Thoracic aorta (tissue), 2 donors: ENCODE measurements around the gene CACNA2D3. TPM values are rescaled to one million over a fixed set of nuclear protein-coding genes. Genes with fewer than 3 reads are reported as not detected.

Source experiments
- ATAC-seq: fragments of 150-250 bp; one replicate; pipeline ENCODE4 v1.8.0; 2017; ENCODE audit warnings: low read depth; ENCODE audit not compliant: insufficient number of reproducible peaks, low FRiP score
- DNase-seq: peaks from one replicate; pipeline ENCODE4 v3.0.0-alpha.2; 2020; ENCODE audit warnings: low spot score
- H3K27ac ChIP-seq, 2 donors: fragments of 200-600 bp; sonication (generic); 1 replicate in 1 of 2; 2 replicates in 1 of 2; pipeline ENCODE4 v1.5.1; 2016; ENCODE audit warnings: mild to moderate bottlenecking in 2 of 2, moderate library complexity in 2 of 2
- H3K27me3 ChIP-seq: fragments of 200-600 bp; sonication (generic); replicated peaks from 2 replicates; pipeline ENCODE4 v1.6.0; 2016; ENCODE audit warnings: mild to moderate bottlenecking; ENCODE audit not compliant: insufficient read depth
- H3K36me3 ChIP-seq: fragments of 200-600 bp; sonication (generic); one replicate; pipeline ENCODE4 v1.5.1; 2016
- H3K4me1 ChIP-seq, 2 donors: fragments of 200-600 bp; sonication (generic); 1 replicate in 1 of 2; 2 replicates in 1 of 2; pipeline versions ENCODE4 v1.5.1 to v1.6.0; 2016; ENCODE audit warnings: low read depth in 2 of 2, mild to moderate bottlenecking in 1 of 2; ENCODE audit not compliant: control insufficient read depth in 1 of 2
- H3K4me3 ChIP-seq: fragments of 200-600 bp; sonication (generic); 2 replicates; pipeline ENCODE4 v1.5.1; 2016; ENCODE audit warnings: mild to moderate bottlenecking
- H3K9me3 ChIP-seq: fragments of 200-600 bp; sonication (generic); 2 replicates; pipeline ENCODE4 v1.5.1; 2016
- CTCF ChIP-seq: fragments of 200-600 bp; sonication (generic); IDR thresholded peaks from one replicate; pipeline ENCODE4 v1.5.1; 2019; ENCODE audit warnings: antibody characterized with exemption
- total RNA-seq, 2 donors: library from RNA; depleted of rRNA; stranded (reverse); fragments of >200 nt; gene quantifications; one replicate each; pipeline versions ENCODE4 v1.1.0 to v1.2.3, GENCODE V29; 2016

Gene CACNA2D3
- total RNA-seq, 2 donors from 2014 or later: 3.2 to 4.0 TPM

- no peak for TF ChIP-seq CTCF
Measured at GRCh38 chr3:54831112-54831511, 708.8 kb downstream of the CACNA2D3 start.

GRCh38 chr3:54832876-54833275 lies 710.5 kb downstream of the CACNA2D3 start:
- Histone ChIP-seq H3K4me1 (no peaks in the 10 kb centered on the region), H3K9me3 (peaks cover 5% of the 10 kb centered on the region), H3K27ac (no peak overlapping the region), H3K27me3 (no peaks in the 10 kb centered on the region), H3K4me3 (no peak overlapping the region), H3K36me3 (no peaks in the 10 kb centered on the region)
- ATAC-seq (no peak), DNase-seq (no peak)
- TF ChIP-seq CTCF: no peak

More at GRCh38 chr3:54831112-54831511, 708.8 kb downstream of the CACNA2D3 start:
- Histone ChIP-seq H3K27me3 (no peaks in the 10 kb centered on the region), H3K27ac (no peak overlapping the region), H3K9me3 (peaks cover 5% of the 10 kb centered on the region), H3K36me3 (no peaks in the 10 kb centered on the region), H3K4me1 (no peaks in the 10 kb centered on the region), H3K4me3 (no peak overlapping the region)
- ATAC-seq: no peak
- DNase-seq: no peak

DNA sequence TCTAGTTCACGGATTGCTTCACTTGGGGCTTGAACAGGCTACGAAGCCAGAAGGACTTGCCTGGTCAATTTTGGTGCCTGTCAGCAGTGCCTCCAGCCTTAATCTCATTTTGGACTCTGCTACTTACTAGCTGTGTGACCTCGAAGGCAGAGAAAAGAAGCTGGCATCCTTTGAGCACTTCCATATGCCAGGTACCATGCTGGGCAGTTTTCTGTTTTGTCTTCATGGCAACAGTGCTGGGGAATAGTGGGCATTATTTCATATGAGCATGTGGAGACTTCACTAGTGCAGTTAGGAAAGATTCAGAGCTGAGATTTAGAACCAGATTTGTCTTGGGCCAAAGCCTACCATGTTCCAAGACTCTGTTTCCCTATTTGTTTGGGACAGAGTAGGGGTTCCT lies 713.3 kb downstream of the CACNA2D3 start:
- Histone ChIP-seq H3K4me3 (no peak overlapping the region), H3K27me3 (no peaks in the 10 kb centered on the region), H3K36me3 (no peaks in the 10 kb centered on the region), H3K27ac (no peak overlapping the region), H3K9me3 (no peaks in the 10 kb centered on the region), H3K4me1 (no peaks in the 10 kb centered on the region)
- ATAC-seq (no peak), DNase-seq (no peak)
- TF ChIP-seq CTCF: no peak

DNA sequence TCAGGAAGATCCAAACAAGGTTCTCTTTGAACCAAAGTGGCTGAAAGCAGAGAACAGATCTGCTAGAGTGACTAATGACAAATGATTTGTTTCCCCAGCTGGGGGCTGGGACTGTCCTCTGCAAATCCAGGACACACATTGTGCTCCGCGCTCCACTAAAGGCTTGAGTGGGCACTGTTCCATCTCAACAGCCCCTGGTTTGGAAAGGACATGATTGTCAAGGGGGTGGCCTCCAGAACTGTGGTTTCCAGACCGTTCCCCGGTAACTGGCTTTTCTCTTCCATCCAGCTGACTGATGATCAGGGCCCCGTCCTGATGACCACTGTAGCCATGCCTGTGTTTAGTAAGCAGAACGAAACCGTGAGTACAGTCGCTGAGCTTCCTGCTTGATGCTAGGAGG lies 714.5 kb downstream of the CACNA2D3 start:
- ATAC-seq (no peak), DNase-seq (no peak)
- no peaks in the 10 kb centered on the region for H3K36me3 ChIP-seq
- no peaks in the 10 kb centered on the region for H3K27me3 ChIP-seq
- H3K4me3 ChIP-seq: no peak overlapping the region
- no peaks in the 10 kb centered on the region for H3K4me1 ChIP-seq
- H3K9me3 ChIP-seq: no peaks in the 10 kb centered on the region
- no peak overlapping the region for H3K27ac ChIP-seq
- TF ChIP-seq CTCF: no peak

- Histone ChIP-seq H3K27me3 (no peaks in the 10 kb centered on the region), H3K4me3 (no peak overlapping the region), H3K27ac (no peak overlapping the region), H3K4me1 (no peaks in the 10 kb centered on the region), H3K36me3 (no peaks in the 10 kb centered on the region), H3K9me3 (no peaks in the 10 kb centered on the region)
- no peak for ATAC-seq
- TF ChIP-seq CTCF: no peak
- DNase-seq: no peak
Measured at GRCh38 chr3:54837964-54838363, 715.6 kb downstream of the CACNA2D3 start.
